Activated CD8-positive, alpha-beta T cell treated with anti-CD3 and anti-CD28 coated beads for 36 hours (primary cell): ENCODE measurements around the gene LILRA5. TPM values are rescaled to one million over a fixed set of nuclear protein-coding genes. Genes with fewer than 3 reads are reported as not detected.
"Not testable (repeated sequence)": the region's sequence is repeated elsewhere in the genome, so short reads cannot be mapped to it uniquely, and the experiment has no call there.

ENCODE experiments used
- ATAC-seq: fragments of 200-7000 bp; cut with Tn5 transposase; one replicate; pipeline ENCODE4 v1.10.0; 2021; ENCODE audit warnings: mild to moderate bottlenecking, moderate library complexity
- CTCF ChIA-PET: fragments of 350-600 bp; sonication (Branson Sonifier 250); formaldehyde crosslinking; loops from one replicate; lab custom pipeline; 2021; ENCODE audit warnings: antibody characterized with exemption; lab: Charles Lee
- POLR2A ChIA-PET: fragments of 350-600 bp; sonication (Branson Sonifier 250); formaldehyde crosslinking; loops from one replicate; lab custom pipeline; 2021; ENCODE audit warnings: antibody characterized with exemption; lab: Charles Lee
- DNase-seq: peaks from one replicate; pipeline ENCODE4 v3.0.0-alpha.2; 2020
- H3K27ac Mint-ChIP-seq: one replicate; pipeline ENCODE4 v1.8.0; 2021; ENCODE audit warnings: mild to moderate bottlenecking, mixed read lengths
- H3K27me3 Mint-ChIP-seq: one replicate; pipeline ENCODE4 v1.8.0; 2021; ENCODE audit warnings: mixed read lengths
- H3K36me3 Mint-ChIP-seq: one replicate; pipeline ENCODE4 v1.8.0; 2021; ENCODE audit warnings: low read depth, mixed read lengths
- H3K4me1 Mint-ChIP-seq: one replicate; pipeline ENCODE4 v1.8.0; 2021; ENCODE audit warnings: low read depth, mixed read lengths
- H3K4me3 Mint-ChIP-seq: one replicate; pipeline ENCODE4 v1.8.0; 2021; ENCODE audit warnings: mild to moderate bottlenecking, moderate library complexity, mixed read lengths
- H3K9me3 Mint-ChIP-seq: one replicate; pipeline ENCODE4 v1.8.0; 2021; ENCODE audit warnings: mixed read lengths
- CTCF ChIP-seq: fragments of 200-600 bp; IDR thresholded peaks from one replicate; pipeline ENCODE4 v1.8.0; 2022; ENCODE audit warnings: antibody characterized with exemption, mild to moderate bottlenecking
- intact Hi-C: fragments of 100-400 bp; cut with micrococcal nuclease; formaldehyde crosslinking; loops from one replicate; pipeline ENCODE4 v1.10.0; 2022
- total RNA-seq, 2 experiments: library from RNA; stranded (reverse); gene quantifications; one replicate each; pipeline ENCODE4 v1.2.3, GENCODE V29; 2021

The LILRA5 gene
- total RNA-seq, 2 experiments from 2014 or later, result not detected

- no peak overlapping the region for H3K27ac Mint-ChIP-seq
- ChIA-PET CTCF (no interaction called here), POLR2A (interaction anchor here (0.6 kb wide), 1 partner anchor 40 kb away, joined by 3 read pairs; no protein-coding TSS in a partner anchor)
- H3K9me3 Mint-ChIP-seq, result peaks cover 2% of the 10 kb centered on the region
- no peak for TF ChIP-seq CTCF
- ATAC-seq (no peak), DNase-seq (no peak)
- H3K4me3 Mint-ChIP-seq, result no peak overlapping the region
- H3K27me3 Mint-ChIP-seq, result peaks cover 2% of the 10 kb centered on the region
- peaks cover 4% of the 10 kb centered on the region for H3K4me1 Mint-ChIP-seq
- H3K36me3 Mint-ChIP-seq, result no peaks in the 10 kb centered on the region
- intact Hi-C loops, result no loop called here
Observed at GRCh38 chr19:54299126-54299498, 13.9 kb downstream of the LILRA5 start.

- TF ChIP-seq CTCF, result no peak
- Mint-ChIP-seq H3K4me3 (no peak overlapping the region), H3K27ac (no peak overlapping the region), H3K4me1 (no peaks in the 10 kb centered on the region), H3K27me3 (peaks cover 4% of the 10 kb centered on the region), H3K36me3 (no peaks in the 10 kb centered on the region), H3K9me3 (peaks cover 2% of the 10 kb centered on the region)
- intact Hi-C loops, result no loop called here
- no peak for DNase-seq
- ATAC-seq, result no peak
- POLR2A ChIA-PET, result no interaction called here
- CTCF ChIA-PET, result interaction anchor here (1.0 to 2.4 kb wide), 2 partner anchors 33 to 92 kb away, joined by 4 to 8 read pairs; no protein-coding TSS in a partner anchor
Observed at GRCh38 chr19:54298357-54299125, 14.4 kb downstream of the LILRA5 start.

- H3K36me3 Mint-ChIP-seq, result no peaks in the 10 kb centered on the region
- intact Hi-C loops, result no loop called here
- no peak overlapping the region for H3K4me3 Mint-ChIP-seq
- ATAC-seq (no peak), DNase-seq (no peak)
- no peak overlapping the region for H3K27ac Mint-ChIP-seq
- peaks cover 2% of the 10 kb centered on the region for H3K9me3 Mint-ChIP-seq
- ChIA-PET POLR2A (no interaction called here), CTCF (interaction anchor here (1.0 to 2.4 kb wide), 2 partner anchors 32 to 93 kb away, joined by 4 to 8 read pairs; no protein-coding TSS in a partner anchor)
- TF ChIP-seq CTCF, result no peak
- peaks cover 8% of the 10 kb centered on the region for H3K27me3 Mint-ChIP-seq
- H3K4me1 Mint-ChIP-seq, result no peaks in the 10 kb centered on the region
Observed at GRCh38 chr19:54297759-54298305, 15.1 kb downstream of the LILRA5 start.

GRCh38 chr19:54294539-54294938 lies 18.4 kb downstream of the LILRA5 start:
- ChIA-PET POLR2A (no interaction called here), CTCF (no interaction called here)
- H3K36me3 Mint-ChIP-seq, result no peaks in the 10 kb centered on the region
- ATAC-seq (no peak), DNase-seq (no peak)
- H3K4me3 Mint-ChIP-seq, result no peak overlapping the region
- H3K4me1 Mint-ChIP-seq, result no peaks in the 10 kb centered on the region
- intact Hi-C loops, result no loop called here
- TF ChIP-seq CTCF, result no peak
- H3K27me3 Mint-ChIP-seq, result peaks cover 13% of the 10 kb centered on the region
- H3K9me3 Mint-ChIP-seq, result peaks cover 2% of the 10 kb centered on the region
- H3K27ac Mint-ChIP-seq, result no peak overlapping the region

- peaks cover 11% of the 10 kb centered on the region for H3K27me3 Mint-ChIP-seq
- ATAC-seq, result not testable (repeated sequence)
Observed at GRCh38 chr19:54289160-54289559, 23.8 kb downstream of the LILRA5 start.

More at GRCh38 chr19:54289160-54289559, 23.8 kb downstream of the LILRA5 start:
- CTCF ChIA-PET, DNase-seq, intact Hi-C loops, H3K9me3 Mint-ChIP-seq, H3K4me3 Mint-ChIP-seq, H3K27ac Mint-ChIP-seq, POLR2A ChIA-PET, H3K36me3 Mint-ChIP-seq, H3K4me1 Mint-ChIP-seq: not testable (repeated sequence)
